Mesodermal cell (in vitro differentiated cells): Measurements from ENCODE around the gene DDX1.
A peak's percentile ranks its signal among the peaks of the same experiment; 100 is the strongest.
"Not testable (repeated sequence)": the region's sequence is repeated elsewhere in the genome, so short reads cannot be mapped to it uniquely, and the experiment has no call there.

Experiments used
- H3K27ac ChIP-seq: 2 replicates; pipeline ENCODE4 v1.7.0; 2013; ENCODE audit warnings: mild to moderate bottlenecking, low read depth, low read length, moderate library complexity; ENCODE audit not compliant: severe bottlenecking
- H3K36me3 ChIP-seq: 2 replicates; pipeline ENCODE4 v1.7.1; 2013; ENCODE audit warnings: mild to moderate bottlenecking, low read length, moderate library complexity; ENCODE audit not compliant: control insufficient read depth, insufficient read depth
- H3K4me1 ChIP-seq: one replicate; pipeline ENCODE4 v1.7.1; 2013; ENCODE audit warnings: mild to moderate bottlenecking, low read length; ENCODE audit not compliant: insufficient read depth, control insufficient read depth, poor library complexity, severe bottlenecking
- H3K4me3 ChIP-seq: 2 replicates; pipeline ENCODE4 v1.7.0; 2013; ENCODE audit warnings: low read length, control low read depth, mild to moderate bottlenecking; ENCODE audit not compliant: insufficient read depth, poor library complexity, severe bottlenecking; ENCODE audit errors: extremely low read depth
- H3K9me3 ChIP-seq: 2 replicates; pipeline ENCODE4 v1.7.1; 2013; ENCODE audit warnings: mild to moderate bottlenecking, low read length, moderate library complexity; ENCODE audit not compliant: control insufficient read depth
- WGBS, 2 experiments: methylation state at CpG; one replicate each; pipeline ENCODE4 v1.1.5; 2013; ENCODE audit warnings: missing lambda C conversion rate in 2 of 2; ENCODE audit not compliant: insufficient coverage in 2 of 2; 5-methylcytosine and 5-hydroxymethylcytosine counted together

The DDX1 gene

DNA sequence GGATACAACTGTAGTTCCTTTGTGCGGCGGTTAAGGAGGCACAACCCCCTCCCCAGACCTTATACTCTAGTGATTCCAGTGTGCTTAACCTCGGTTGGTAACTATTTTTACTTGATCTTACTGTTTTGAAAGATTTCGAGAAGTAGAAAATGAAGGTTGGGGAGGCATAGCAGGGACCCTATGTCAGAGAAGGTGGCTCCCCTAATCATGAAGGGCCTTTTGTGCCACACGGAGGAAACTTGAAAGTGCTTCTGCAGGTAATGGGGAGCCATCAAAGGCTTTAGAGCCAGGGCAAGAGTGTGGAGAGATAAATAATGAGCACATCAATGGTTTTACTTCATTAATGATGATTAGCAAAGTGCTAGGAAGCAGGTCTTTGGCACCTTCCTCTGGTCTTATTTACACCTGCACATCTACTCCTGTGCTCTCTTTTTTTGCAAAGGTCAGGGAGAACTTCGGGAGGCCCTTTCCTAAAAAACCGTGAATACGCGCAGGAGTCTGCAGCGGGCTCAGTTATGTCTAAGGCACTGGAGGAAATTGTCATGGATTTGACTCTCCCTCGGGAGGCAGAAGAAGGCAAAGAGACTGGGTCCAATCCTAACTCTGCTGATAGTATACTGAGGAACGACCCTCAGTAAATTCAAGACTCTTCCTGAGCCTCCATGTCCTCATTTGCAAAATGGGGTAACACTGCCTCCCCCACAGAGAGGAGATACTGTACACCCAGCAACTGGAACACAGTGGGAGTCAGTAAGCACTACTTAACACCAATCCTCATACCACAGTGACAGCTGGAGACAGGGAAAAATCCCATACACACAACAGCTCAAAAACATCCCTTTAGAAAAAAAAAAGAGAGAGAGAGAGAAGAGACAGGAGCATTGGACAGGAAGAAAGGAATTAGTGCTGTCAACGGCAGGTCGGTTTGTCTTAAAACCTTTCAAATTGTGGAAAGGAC is 81.6 kb downstream of the DDX1 start:
- H3K4me1 ChIP-seq: peaks cover 18% of the 10 kb centered on the region
- WGBS, 2 experiments: 90 to 93% methylated on average over 12 of the region's 14 CpGs
- peak overlapping the region; percentile 62 for H3K27ac ChIP-seq
- peaks cover 10% of the 10 kb centered on the region for H3K9me3 ChIP-seq
- H3K36me3 ChIP-seq: no peaks in the 10 kb centered on the region
- no peak overlapping the region for H3K4me3 ChIP-seq

DNA sequence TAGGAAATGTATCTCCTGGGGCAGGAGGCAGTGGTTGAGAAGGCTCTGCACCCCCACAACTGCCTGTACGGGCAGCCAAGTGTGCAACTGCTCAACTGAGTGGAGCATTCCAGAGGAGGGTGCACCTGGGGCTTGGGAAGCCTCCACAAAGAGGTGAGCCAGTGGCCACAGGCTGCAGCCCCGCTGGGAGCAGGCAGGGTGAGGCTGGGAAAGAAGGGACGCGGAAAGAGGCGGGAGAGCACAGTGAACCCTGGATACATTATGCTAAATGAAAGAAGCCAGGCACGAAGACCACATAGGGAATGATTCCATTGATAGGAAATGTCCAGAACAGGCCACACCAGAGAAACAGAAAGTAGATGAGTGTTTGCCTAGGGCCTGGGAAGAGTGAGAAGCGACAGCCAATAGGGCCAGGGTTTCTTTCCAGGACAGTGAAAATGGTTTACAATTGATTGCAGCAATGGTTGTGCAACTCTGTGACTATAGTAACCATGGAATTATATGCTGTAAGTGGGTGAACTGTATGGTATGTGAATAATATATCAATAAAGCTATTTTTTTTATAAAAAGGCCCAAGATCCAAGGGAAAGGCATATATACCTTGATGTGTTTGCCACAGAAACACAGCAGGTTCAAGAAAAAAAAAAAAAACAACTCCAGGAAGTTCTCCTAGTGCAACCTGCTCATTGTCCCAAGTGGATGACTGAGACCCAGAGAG is 82.4 kb downstream of the DDX1 start:
- WGBS, 2 experiments: 79 to 96% methylated on average over 6 to 7 of the region's 7 CpGs
- H3K27ac ChIP-seq: peak overlapping the region; percentile 62

DNA sequence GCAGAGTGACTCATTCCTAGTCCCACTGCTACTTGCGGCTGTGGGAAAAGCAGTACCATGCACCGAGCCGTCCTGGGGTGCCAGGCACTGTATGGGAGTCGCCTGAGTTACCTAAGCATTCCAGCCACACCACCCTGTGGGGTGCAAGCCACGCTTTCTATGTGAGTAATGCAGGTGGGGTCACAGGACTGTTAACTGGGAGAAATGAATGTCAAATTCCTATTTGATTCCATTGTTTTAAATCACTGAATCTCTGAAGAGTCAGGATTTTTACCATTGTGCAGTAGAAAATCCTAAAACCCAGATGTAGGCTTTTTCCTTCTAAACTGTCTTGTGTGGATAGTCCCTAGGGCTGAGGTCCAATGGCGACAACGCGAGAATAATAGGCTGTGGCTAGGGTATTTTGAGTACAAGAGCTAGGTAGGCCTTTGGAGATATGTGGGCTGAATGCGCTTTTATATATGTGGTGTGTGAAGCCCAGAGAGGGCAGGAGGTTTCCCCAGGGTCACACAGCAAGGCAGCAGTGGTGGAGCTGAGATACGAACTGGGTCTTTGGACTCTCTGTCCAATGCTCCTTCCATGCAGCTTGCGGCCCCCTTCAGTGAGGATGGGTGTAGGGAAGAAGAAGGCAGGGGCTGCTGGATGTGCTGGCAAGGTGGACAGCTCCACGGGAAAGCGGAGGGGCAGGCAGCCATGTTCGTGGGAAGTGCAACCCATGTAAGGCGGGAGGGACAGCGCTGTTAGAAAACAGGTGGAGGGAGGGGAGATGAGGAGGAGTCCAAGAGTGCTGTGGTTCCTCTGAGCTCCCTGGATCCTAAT is 83.2 kb downstream of the DDX1 start:
- Histone ChIP-seq H3K4me3 (no peak overlapping the region), H3K9me3 (peaks cover 10% of the 10 kb centered on the region), H3K36me3 (no peaks in the 10 kb centered on the region), H3K27ac (no peak overlapping the region), H3K4me1 (peaks cover 6% of the 10 kb centered on the region)
- WGBS, 2 experiments: 86 to 98% methylated on average over 9 to 15 of the region's 16 CpGs

More for the DNA sequence above, 82.4 kb downstream of the DDX1 start:
- Histone ChIP-seq H3K9me3 (peaks cover 10% of the 10 kb centered on the region), H3K36me3 (no peaks in the 10 kb centered on the region), H3K4me3 (no peak overlapping the region), H3K4me1 (peaks cover 10% of the 10 kb centered on the region)

DNA sequence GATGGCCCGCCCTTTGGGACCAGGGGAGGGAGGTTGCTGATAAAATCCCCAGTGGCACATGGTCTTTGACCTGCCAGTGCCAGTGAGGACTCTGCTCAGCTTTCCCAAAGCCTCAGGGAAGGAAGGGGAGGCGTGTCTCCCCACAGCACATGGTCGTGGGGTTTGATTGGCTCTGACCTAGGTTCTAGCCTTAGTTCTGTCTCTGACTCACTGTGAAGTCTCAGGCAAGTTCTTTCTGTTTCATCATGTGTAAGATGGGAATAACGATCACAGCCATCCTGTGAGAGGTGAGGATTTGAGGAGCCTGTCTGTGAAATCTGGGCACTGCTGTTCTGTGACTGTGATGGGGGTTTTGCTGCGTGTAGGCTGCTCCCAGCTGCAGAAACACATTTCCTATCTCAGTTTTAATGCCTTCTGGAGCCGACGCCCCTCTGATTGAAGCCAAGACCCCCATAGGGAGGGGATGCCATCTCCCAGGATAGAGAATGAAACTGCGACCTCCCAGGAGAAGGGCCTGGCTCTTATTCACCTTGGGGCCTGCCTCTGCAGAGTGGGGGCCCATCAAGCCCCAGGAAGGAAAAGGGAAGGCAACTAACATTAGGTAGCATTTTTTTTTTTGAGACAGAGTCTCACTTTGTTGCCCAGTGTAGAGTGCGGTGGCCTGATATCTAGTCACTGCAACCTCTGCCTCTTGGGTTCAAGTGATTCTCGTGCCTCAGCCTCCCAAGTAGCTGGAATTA is 84.0 kb downstream of the DDX1 start:
- WGBS, 2 experiments: 77 to 84% methylated on average over 5 of the region's 10 CpGs
- H3K4me1 ChIP-seq: peaks cover 6% of the 10 kb centered on the region
- no peak overlapping the region for H3K4me3 ChIP-seq
- H3K36me3 ChIP-seq: no peaks in the 10 kb centered on the region
- H3K9me3 ChIP-seq: peaks cover 10% of the 10 kb centered on the region
- H3K27ac ChIP-seq: no peak overlapping the region

DNA sequence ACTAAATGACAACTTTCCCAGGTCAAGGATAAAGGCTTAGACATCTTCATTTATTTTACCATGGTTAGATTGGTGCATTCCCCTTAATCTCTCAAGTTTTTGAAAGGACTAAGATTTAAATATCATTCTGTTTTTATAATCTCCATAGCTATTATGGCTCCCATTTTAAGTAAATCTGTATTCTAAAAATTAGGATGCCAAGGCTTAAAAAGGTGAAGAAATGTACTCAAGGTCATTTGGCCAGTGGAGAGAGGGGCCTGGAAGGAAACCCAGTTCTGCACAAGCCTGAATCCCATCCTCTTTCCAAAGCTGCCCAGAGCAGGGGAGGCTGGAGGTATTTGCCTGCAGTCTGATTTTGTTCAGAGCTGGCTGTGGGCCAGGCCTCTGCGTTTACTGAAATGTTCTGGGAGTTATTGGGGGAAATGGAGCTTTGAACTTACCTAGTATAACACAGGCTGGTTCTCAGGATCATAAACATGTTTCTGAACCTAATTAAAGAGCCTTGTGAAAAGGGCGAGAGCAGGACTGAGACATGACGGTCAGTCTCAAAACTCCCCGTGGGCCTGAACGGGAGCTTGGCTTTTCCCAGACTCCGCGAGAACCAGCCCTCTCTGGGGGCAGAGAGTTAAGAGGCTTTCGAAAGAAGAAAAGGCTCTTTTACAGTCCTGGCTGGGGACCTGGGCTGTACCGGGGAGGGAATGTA is 85.6 kb downstream of the DDX1 start:
- H3K4me1 ChIP-seq: peaks cover 6% of the 10 kb centered on the region
- H3K9me3 ChIP-seq: peaks cover 4% of the 10 kb centered on the region
- no peak overlapping the region for H3K4me3 ChIP-seq
- H3K36me3 ChIP-seq: no peaks in the 10 kb centered on the region
- H3K27ac ChIP-seq: peak overlapping the region; percentile 5
- 76 to 85% methylated on average over 6 to 7 of the region's 9 CpGs for WGBS, 2 experiments

DNA sequence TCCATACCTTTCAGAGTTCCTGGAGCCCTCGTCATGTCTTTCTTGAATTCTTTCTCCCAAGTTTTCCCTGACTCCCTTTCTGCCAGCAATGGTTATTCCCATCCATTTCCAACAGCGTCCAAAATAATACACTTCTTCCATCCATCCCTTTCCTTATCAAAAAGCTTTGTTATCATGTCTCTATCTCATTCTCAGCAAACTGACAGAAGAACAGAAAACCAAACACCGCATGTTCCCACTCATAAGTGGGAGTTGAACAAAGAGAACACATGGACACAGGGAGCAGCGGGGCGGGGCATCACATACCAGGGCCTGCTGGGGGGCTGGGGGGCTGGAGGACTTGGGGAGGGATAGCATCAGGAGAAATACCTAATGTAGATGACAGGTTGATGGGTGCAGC is 86.7 kb downstream of the DDX1 start:
- no peak overlapping the region for H3K27ac ChIP-seq
- no peaks in the 10 kb centered on the region for H3K36me3 ChIP-seq
- H3K9me3 ChIP-seq: no peaks in the 10 kb centered on the region
- WGBS, 2 experiments: 92% methylated on average over 2 to 4 of the region's 5 CpGs
- H3K4me1 ChIP-seq: peaks cover 6% of the 10 kb centered on the region
- no peak overlapping the region for H3K4me3 ChIP-seq

DNA sequence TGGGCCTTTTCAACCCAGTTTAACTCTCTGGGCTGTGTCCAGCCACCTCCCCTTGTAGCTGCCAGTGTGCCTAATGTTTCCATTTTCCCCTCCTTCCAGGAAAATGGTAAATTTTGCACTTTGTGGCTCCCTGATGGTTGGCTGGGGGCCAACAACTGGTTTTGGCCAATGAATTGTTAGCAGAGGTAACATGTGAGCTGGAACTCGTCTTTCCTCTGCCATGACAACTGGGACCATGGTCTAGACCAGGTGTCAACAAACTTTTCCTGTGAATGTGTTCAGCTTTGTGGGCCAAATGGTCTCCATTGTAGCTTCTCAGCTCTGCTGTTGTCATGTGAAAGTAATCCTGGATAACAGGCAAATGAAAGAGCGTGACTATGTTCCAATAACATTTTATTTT is 87.2 kb downstream of the DDX1 start:
- WGBS, 2 experiments: 82 to 91% methylated on average over 1 to 2 of the region's 2 CpGs
- Histone ChIP-seq H3K27ac (no peak overlapping the region), H3K4me1 (peaks cover 3% of the 10 kb centered on the region), H3K9me3 (no peaks in the 10 kb centered on the region), H3K36me3 (no peaks in the 10 kb centered on the region), H3K4me3 (no peak overlapping the region)

DNA sequence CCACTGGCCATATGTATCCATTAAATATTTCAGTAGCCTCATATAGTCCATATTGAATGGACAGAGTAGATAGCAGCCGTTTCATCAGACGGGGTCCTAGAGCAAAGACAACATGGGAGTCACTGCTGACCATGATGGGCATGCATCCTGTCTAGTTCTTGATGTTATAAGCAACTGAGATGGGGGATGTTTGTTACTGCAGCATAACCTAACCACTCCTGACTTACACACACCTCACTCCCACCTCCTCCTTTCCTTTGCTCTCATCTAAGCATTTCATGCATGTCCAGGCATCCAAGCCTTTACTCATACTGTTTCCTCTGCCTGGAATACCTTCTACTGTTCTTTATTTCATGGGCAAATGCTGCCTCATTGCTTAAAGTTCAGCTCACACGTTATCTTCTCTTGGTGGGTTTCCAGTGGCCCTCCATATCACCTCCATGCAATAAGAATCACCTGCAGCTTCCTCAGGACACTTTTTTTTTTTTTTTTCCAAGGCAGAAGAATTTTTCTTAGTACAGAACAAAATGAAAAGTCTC is 87.8 kb downstream of the DDX1 start:
- H3K36me3 ChIP-seq: no peaks in the 10 kb centered on the region
- H3K27ac ChIP-seq: no peak overlapping the region
- no peak overlapping the region for H3K4me3 ChIP-seq
- 74 to 87% methylated on average over 3 of the region's 3 CpGs for WGBS, 2 experiments
- no peaks in the 10 kb centered on the region for H3K9me3 ChIP-seq
- no peaks in the 10 kb centered on the region for H3K4me1 ChIP-seq

DNA sequence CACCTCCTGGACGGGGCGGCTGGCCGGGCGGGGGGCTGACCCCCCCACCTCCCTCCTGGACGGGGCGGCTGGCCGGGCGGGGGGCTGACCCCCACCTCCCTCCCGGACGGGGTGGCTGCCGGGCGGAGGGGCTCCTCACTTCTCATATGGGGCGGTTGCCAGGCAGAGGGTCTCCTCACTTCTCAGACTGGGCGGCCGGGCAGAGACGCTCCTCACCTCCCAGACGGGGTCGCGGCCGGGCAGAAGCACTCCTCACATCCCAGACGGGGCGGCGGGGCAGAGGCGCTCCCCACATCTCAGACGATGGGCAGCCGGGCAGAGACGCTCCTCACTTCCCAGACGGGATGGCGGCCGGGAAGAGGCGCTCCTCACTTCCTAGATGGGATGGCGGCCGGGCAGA is 88.5 kb downstream of the DDX1 start:
- H3K9me3 ChIP-seq, H3K4me1 ChIP-seq, H3K27ac ChIP-seq, H3K4me3 ChIP-seq, H3K36me3 ChIP-seq: not testable (repeated sequence)
- WGBS, 2 experiments: no CpG with 5 or more reads among the region's 33 CpGs
